ENCODE results near the gene IL11RA.

DNA sequence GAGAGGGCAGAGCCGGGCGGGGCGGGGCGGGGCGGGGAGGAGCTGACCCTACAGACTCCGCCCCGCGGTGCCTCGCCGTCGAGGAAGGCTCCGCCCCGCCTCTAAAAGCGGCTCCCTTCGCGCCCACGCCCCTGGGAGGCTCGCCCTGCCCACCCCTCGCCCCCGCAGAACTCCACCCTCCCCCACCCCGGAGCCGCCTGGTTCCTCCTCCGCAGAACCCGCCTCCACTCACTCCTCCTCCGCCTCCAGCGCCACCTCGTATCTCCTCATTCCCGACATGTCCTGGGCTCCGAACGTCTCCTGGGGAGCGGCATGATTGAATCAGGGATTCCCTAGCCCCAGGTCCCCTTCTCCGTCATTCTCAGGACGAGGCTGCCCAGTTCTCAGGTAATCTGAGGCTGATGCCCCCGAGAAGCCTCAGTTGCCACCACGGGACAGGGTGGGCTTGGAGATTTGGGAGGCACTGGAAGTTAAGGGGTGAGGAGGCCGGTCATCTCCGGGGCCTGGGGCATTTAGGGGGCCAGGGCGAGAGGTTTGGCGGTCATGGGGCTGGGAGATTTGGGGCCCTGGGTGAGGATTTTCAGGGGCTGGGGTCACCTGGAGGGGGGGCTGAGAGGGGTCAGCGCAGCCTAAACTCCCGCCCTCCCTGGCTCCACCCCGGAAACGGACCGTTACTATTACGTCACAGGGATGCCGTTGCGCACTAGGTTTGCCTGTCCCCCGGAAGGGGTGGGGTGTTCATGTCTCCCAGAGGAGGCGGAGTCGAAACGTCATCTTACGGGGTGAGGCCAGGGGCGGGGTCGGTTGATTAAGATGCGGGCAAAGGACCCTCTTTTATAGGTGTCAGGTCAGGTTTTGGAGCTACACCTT, 13.6 kb downstream of the IL11RA start:
- TF ChIP-seq, protein P1, sequence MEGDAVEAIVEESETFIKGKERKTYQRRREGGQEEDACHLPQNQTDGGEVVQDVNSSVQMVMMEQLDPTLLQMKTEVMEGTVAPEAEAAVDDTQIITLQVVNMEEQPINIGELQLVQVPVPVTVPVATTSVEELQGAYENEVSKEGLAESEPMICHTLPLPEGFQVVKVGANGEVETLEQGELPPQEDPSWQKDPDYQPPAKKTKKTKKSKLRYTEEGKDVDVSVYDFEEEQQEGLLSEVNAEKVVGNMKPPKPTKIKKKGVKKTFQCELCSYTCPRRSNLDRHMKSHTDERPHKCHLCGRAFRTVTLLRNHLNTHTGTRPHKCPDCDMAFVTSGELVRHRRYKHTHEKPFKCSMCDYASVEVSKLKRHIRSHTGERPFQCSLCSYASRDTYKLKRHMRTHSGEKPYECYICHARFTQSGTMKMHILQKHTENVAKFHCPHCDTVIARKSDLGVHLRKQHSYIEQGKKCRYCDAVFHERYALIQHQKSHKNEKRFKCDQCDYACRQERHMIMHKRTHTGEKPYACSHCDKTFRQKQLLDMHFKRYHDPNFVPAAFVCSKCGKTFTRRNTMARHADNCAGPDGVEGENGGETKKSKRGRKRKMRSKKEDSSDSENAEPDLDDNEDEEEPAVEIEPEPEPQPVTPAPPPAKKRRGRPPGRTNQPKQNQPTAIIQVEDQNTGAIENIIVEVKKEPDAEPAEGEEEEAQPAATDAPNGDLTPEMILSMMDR (IDR thresholded peaks at IDR 0.05; ENCODE audit: low read depth, low read length) = no peak
- peak; percentile 74 for TF ChIP-seq POLR2A (IDR thresholded peaks at IDR 0.05; ENCODE audit: extremely low read depth, insufficient read length)
- no peak for TF ChIP-seq MYC (IDR thresholded peaks at IDR 0.05; ENCODE audit: low read depth, low read length)
- TF ChIP-seq, protein P2, sequence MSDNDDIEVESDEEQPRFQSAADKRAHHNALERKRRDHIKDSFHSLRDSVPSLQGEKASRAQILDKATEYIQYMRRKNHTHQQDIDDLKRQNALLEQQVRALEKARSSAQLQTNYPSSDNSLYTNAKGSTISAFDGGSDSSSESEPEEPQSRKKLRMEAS (IDR thresholded peaks at IDR 0.05; ENCODE audit: low read depth, low read length) = no peak
